K562 (cell line): Measurements from ENCODE around the gene CAPN2. TPM values are rescaled to one million over a fixed set of nuclear protein-coding genes. Genes with fewer than 3 reads are reported as not detected.

Experiments
- ATF4 ChIP-seq: fragments of 450-650 bp; formaldehyde crosslinking; IDR thresholded peaks from 2 replicates; pipeline ENCODE4 v1.4.0; 2022; ENCODE audit warnings: mild to moderate bottlenecking, moderate library complexity
- BRCA1 ChIP-seq, 2 experiments: fragments of 450-650 bp in 1 of 2; sonication (generic) in 1 of 2; formaldehyde crosslinking in 1 of 2; IDR thresholded peaks; 2 replicates each; pipeline versions ENCODE4 v1.5.0 to v1.6.1; 2017 to 2020; ENCODE audit warnings: mild to moderate bottlenecking in 1 of 2, missing genetic modification reagents in 1 of 2
- C11orf30 ChIP-seq: fragments of 450-650 bp; IDR thresholded peaks from 2 replicates; pipeline ENCODE4 v1.6.1; 2016; ENCODE audit warnings: low read depth, mild to moderate bottlenecking
- CTCF ChIP-seq, 3 experiments: IDR thresholded peaks in 2 of 3; conservative IDR thresholded peaks in 1 of 3; 2 replicates each; pipeline ENCODE4 v1.5.1; 2011 to 2012; ENCODE audit warnings: low read length in 3 of 3, mild to moderate bottlenecking in 3 of 3, control low read depth in 2 of 3, improper control_type of control experiment in 1 of 3, inconsistent platforms in 1 of 3, low read depth in 1 of 3, mixed read lengths in 1 of 3, moderate library complexity in 1 of 3; ENCODE audit not compliant: insufficient read depth in 2 of 3
- KAT7 ChIP-seq: sonication (generic); formaldehyde crosslinking; IDR thresholded peaks from 2 replicates; pipeline ENCODE4 v1.8.0; 2022; ENCODE audit warnings: missing genetic modification reagents, mild to moderate bottlenecking, borderline replicate concordance
- MNT ChIP-seq, 2 experiments: fragments of 450-650 bp; conservative IDR thresholded peaks; 2 replicates each; pipeline ENCODE4 v1.6.1; 2017; ENCODE audit warnings: mild to moderate bottlenecking in 2 of 2, moderate library complexity in 2 of 2
- MXI1 ChIP-seq: IDR thresholded peaks from 2 replicates; pipeline ENCODE4 v1.6.1; 2011; ENCODE audit warnings: low read depth, mild to moderate bottlenecking, improper control_type of control experiment, low read length
- ZNF316 ChIP-seq: fragments of 450-650 bp; IDR thresholded peaks from 2 replicates; pipeline ENCODE4 v1.6.1; 2016
- ZNF655 ChIP-seq: fragments of 250-450 bp; sonication (Bioruptor Pico); IDR thresholded peaks from 2 replicates; pipeline ENCODE4 v1.5.0; 2021
- polyA plus RNA-seq, 8 experiments: library from polyadenylated mRNA; depleted of rRNA in 4 of 8; stranded (reverse) in 5 of 8; unstranded in 3 of 8; fragments of >200 nt; fragmentation: Nextera tagmentation in 2 of 8; fragmentation: Illumina TruSeq in 1 of 8; extraction: Ambion mirVana in 2 of 8; extraction: Trizol in 1 of 8; gene quantifications; 2 replicates each; pipeline versions ENCODE4 v1.2.1 to v1.2.3, GENCODE V29; 2011 to 2014; ENCODE audit warnings: inconsistent platforms in 1 of 8, missing spikeins in 1 of 8
- total RNA-seq, 7 experiments: library from RNA; depleted of rRNA in 6 of 7; stranded (reverse); fragments of >200 nt in 6 of 7; fragmentation: Illumina TruSeq in 2 of 7; extraction: Trizol in 2 of 7; gene quantifications; 2 replicates each; pipeline versions ENCODE4 v1.2.1 to v1.2.3, GENCODE V29; 2011 to 2021; ENCODE audit warnings: low replicate concordance in 1 of 7

Gene CAPN2
- total and polyA plus RNA-seq, 9 of the 15 experiments (the other 6 are each of a cell fraction or from before 2014, with no cell fraction given) = 24.6 to 157 (median 101) TPM

GRCh38 chr1:223709598-223709997, 2.7 kb upstream of the CAPN2 start (continued):
- TF ChIP-seq MNT (conservative IDR thresholded peaks at IDR 0.05) (no peak), KAT7 (CRISPR knock-in tag) (no peak), ATF4 (CRISPR knock-in tag) (no peak), MXI1 (no peak), ZNF316 (peak; percentile 84), ZNF655 (CRISPR knock-in tag) (no peak), BRCA1 (IDR thresholded peaks at IDR 0.05) (no peak), BRCA1 (CRISPR knock-in tag; IDR thresholded peaks at IDR 0.05) (no peak), CTCF (IDR thresholded peaks at IDR 0.05 in 2 of 3, conservative IDR thresholded peaks at IDR 0.05 in 1 of 3; ENCODE audit: insufficient read depth in 2 of 3, low read depth in 1 of 3, low read length in 3 of 3) (peak in 2 of 3 experiments; percentile 50 to 54; a peak in 3 of 6 replicates), C11orf30 (peak; percentile 75; the same call in 1 of the 2 replicates)
